ENCODE data around the gene POPDC2.
"Not testable (repeated sequence)": the region's sequence is repeated elsewhere in the genome, so short reads cannot be mapped to it uniquely, and the experiment has no call there.

Gene POPDC2, protein sequence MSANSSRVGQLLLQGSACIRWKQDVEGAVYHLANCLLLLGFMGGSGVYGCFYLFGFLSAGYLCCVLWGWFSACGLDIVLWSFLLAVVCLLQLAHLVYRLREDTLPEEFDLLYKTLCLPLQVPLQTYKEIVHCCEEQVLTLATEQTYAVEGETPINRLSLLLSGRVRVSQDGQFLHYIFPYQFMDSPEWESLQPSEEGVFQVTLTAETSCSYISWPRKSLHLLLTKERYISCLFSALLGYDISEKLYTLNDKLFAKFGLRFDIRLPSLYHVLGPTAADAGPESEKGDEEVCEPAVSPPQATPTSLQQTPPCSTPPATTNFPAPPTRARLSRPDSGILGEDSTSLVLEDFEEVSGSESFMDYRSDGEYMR

DNA sequence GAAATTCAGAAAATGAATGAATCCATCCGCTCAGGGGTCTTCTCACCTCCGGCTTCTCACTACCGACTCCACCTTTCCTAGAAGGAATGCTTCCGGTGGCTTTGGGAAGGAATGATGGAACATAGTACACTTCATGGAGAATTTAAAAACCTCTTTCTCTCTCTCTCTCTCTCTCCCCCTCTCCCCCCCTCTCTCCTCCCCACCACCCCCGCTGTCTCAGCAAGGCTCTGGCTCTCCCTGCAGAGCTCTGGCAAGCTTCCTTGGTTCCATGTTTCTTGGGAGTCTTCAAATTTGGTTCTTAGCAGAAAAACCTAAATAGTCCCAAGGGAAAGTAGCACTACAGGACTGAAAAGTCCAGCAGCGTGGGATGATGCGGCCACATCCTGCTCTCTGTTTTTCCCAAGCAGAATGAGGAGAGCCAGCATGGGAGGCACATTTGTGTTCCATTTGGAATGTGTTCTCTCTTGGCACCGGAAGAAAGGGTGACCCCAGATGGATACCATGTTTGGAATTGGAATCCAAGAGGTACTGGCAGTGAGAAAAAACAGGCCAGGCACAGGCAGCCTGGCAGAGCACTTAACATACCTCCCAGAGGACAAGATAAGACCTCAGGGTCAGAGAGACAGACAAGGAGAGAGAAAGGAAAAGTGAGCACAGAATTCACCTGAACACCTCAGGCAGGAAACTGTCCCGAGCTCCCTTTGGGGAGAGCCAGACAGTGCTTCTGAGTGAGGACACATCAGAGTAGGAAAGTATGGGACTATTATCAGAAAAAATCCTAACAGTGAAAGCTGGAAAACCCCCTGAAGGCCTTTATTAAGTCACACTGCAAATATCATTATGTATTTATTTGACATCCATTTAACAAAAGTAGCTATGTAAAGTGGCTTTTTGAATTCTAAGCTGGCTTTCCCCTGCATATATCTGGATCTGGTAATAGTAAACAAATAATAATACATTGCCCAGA, at the start of gene POPDC2:
Gene POPDC2, minus strand, starts transcription at position 116 of the 967 bp plus-strand sequence. CDS start 166 bp downstream, outside the sequence.
- no peak for DNase-seq

DNA sequence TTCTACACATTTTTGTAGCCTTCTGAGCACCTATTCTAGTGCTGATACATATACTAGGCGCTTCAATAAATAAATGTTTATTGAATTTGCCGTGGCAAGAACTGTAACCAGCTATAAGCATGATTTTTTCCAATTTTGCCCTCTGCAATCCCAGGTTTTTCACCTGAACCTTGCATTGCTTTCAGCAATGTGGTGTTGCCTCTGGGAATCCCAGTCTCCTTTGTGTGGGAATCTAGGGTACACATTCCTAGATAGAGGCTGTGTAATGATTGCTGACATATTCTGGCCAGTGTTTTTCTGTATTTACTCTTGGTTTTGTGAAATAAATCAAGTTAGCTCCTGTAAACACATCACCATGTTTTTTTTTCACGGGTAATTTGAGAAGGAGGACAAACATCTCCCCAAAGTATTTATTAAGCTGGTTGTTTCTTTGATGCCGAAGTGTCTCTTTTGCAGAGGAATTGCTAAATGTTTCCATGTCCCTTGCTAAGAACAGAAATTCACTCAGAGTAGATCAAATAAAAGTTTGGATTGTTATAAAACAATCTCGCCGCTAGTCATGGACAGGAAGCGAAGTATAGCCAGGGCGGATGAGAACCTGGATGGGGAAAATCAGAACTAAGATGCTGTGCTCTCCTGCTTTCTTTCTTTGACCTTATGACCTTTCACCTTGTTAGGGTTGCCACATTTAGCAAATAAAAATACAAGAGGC, 43.6 kb upstream of the POPDC2 start:
- DNase-seq, result no peak

GRCh38 chr3:119702530-119703527, 42.4 kb upstream of the POPDC2 start, which contains the start of gene CFAP91:
TSS of gene CFAP91 (plus strand) at chr3:119703022. CDS start at chr3:119703099, 77 bp downstream.
- no peak for DNase-seq

- no peak for DNase-seq
Measured at GRCh38 chr3:119700920-119701734, 40.7 kb upstream of the POPDC2 start.

DNA sequence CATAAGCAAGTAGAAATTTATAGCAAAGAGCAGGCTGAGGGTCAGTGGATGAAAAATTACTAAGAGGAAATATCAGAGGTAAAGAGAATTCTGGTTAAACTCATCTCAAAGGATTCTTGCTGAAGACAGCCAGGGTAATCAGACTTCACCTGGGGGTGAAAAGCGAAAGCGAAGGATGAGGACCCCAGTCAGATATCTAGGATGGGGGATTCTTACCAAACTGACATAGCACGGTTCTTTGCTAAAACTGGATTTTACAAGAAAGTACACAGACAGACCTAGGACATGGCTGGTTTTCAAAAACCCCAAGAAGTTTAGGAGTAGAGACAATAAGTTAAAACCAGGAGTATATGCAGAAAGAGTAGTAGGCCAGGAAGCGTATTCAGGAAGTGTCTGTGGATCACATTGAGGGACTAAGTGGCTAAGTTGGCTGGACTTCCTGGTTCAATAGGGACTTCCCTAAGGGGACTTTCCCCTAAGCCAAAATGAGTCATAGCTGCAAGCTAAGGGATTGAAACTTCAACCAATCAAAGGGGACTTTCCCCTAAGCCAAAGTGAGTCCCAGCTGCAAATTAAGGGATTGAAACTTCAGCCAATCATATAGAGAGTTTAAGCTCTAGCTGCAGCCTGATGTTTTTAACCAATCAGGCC, 40.0 kb upstream of the POPDC2 start:
- DNase-seq, result no peak

GRCh38 chr3:119697394-119697793, 37.0 kb upstream of the POPDC2 start:
- no peak for DNase-seq

- no peak for DNase-seq
Measured at GRCh38 chr3:119695480-119695879, 35.1 kb upstream of the POPDC2 start.

GRCh38 chr3:119690043-119690656, 29.8 kb upstream of the POPDC2 start:
- no peak for DNase-seq

DNA sequence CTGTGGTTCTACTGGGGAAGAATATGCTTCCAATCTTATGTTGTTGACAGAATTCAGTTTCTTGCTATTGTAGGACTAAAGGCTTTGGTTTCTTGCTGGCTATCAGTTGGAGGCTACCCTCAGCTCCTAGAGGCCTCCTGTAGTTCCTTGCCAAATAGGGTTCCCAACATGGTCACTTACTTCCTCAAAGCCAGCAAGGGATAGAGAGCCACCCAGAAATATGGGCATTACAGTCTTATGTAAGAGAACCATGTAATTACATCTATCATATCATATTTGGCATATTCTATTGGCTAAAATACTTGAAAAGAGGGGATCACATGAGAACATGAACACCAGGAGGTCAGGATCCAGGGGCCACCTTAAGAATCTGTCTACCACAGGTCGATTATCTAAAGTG, 23.0 kb upstream of the POPDC2 start:
- no peak for DNase-seq

- no peak for DNase-seq
Measured at GRCh38 chr3:119681279-119681678, 20.9 kb upstream of the POPDC2 start.

- no peak for DNase-seq
Measured at GRCh38 chr3:119679874-119680273, 19.5 kb upstream of the POPDC2 start.

DNA sequence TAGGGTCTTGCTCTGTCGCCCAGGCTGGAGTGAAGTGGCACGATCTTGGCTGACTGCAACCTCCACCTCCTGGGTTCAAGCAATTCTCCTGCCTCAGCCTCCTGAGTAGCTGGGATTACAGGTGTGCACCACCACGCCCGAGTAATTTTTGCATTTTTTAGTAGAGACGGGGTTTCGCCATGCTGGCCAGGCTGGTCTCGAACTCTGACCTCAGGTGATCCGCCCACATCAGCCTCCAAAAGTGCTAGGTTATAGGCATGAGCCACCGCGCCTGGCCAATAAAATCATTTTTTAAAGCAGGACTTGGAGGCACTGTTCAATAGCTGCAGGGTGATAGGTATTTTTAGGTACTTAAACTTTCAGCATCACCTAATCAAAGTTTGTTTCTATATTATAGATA, 17.8 kb upstream of the POPDC2 start:
- not testable (repeated sequence) for DNase-seq

DNA sequence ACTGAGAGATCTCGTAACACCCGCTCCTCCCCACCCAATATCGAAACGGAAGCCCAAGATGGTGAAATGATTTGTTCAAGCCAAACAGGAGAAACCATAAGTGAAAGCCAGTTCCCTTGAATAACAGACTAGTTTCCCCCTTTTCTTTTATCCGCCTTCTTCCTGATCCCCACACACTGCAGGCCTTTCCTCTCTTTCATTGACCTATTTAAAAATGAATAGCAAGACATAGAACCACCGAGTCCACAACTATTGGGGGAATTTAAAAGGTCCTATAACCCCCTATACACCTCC, 17.2 kb upstream of the POPDC2 start:
- no peak for DNase-seq

GRCh38 chr3:119676771-119677640, 16.6 kb upstream of the POPDC2 start, which contains the start of gene COX17:
TSS of gene COX17 (minus strand) at chr3:119677406. CDS start at chr3:119677310, 96 bp downstream.
- DNase-seq, result peak; percentile 96

DNA sequence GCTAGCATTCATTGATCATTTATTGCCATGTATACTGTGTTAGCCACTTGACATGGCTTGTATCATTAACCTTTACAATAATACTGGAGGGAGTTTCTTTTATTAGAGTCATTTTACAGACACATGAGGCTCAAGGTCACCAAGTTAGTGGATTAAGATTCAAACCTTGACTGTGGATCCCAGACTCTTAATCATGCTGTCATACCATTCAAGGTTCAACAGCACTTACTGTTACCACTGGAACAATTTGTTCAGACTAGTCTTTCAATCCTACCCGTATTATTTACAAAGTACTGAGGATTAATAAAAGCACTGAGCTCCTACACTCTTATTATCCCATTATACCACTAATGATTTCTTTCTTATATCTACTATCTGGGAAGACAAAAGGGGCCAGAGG, 15.6 kb upstream of the POPDC2 start:
- DNase-seq, result no peak

DNA sequence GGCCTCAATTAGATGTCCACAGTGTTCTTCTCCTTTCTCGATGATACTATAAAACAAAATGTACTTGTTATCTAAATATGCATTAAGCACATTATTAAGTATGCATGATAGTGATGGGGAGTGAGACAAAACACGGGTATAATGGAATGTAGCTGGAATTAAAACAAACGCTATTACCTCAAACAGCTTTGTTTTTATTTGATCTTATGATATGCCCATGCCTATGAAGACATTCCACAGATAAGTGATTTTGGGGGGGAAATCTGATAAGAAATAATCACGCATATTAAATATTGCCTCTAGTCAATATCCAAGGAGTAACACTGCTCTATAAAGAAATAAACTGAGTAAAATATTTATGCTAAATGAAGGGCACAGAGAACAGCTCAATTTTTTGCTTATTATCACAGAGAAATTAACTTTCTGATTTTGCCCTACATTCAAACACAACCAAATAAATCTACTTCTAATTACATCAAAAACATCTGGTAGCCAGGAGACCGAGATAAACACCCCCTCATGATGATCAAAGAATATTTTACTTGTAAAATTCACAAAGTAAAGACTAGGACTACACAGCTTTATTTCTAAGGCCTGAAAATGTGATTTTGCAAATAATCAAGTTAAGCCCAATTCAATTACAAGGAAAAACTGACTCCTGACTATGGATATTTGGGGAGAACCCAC, 14.9 kb upstream of the POPDC2 start:
- DNase-seq, result no peak

DNA sequence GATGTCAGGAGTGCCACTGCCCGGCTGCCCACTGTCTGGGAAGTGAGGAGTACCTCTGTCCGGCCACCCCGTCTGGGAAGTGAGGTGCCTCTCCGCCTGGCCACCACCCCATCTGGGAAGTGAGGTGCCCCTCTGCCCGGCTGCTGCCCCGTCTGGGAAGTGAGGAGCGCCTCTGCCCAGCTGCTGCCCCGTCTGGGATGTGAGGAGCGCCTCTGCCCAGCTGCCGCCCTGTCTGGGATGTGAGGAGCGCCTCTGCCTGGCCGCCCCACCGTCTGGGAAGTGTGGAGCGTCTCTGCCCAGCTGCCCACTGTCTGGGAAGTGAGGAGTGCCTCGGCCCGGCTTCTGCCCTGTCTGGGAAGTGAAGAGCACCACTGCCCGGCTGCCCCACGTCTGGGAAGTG, 13.5 kb upstream of the POPDC2 start:
- DNase-seq, result no peak

DNA sequence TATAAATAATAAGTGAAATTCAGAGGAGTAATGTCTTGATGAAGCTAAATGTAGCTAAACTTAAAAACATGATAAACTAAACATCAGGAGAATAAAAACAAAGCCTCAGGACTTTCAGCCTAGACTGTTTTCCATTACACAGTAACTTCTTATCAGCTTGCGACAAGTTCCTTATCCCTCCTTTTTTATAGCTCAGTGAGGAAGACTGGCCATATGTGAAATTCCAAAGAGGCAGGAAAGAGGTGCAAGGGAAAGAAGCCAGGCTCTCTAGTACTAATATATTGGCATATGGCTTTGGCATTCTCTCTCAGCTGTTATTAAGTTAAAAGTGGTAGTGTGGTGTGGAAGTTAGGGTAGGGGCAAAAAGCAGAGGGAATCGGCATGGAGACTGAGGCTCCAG, 12.4 kb upstream of the POPDC2 start:
- no peak for DNase-seq

Measured in NK-92 treated with Interleukin-12 subunit alpha and Interleukin-12 subunit beta, amount 100 ng/mL, for 24 hours (cell line).